ENCODE data around the gene GPRC6A. TPM values are rescaled to one million over a fixed set of nuclear protein-coding genes. Genes with fewer than 3 reads are reported as not detected.
"Not testable (repeated sequence)": the region's sequence is repeated elsewhere in the genome, so short reads cannot be mapped to it uniquely, and the experiment has no call there.

The GPRC6A gene, protein sequence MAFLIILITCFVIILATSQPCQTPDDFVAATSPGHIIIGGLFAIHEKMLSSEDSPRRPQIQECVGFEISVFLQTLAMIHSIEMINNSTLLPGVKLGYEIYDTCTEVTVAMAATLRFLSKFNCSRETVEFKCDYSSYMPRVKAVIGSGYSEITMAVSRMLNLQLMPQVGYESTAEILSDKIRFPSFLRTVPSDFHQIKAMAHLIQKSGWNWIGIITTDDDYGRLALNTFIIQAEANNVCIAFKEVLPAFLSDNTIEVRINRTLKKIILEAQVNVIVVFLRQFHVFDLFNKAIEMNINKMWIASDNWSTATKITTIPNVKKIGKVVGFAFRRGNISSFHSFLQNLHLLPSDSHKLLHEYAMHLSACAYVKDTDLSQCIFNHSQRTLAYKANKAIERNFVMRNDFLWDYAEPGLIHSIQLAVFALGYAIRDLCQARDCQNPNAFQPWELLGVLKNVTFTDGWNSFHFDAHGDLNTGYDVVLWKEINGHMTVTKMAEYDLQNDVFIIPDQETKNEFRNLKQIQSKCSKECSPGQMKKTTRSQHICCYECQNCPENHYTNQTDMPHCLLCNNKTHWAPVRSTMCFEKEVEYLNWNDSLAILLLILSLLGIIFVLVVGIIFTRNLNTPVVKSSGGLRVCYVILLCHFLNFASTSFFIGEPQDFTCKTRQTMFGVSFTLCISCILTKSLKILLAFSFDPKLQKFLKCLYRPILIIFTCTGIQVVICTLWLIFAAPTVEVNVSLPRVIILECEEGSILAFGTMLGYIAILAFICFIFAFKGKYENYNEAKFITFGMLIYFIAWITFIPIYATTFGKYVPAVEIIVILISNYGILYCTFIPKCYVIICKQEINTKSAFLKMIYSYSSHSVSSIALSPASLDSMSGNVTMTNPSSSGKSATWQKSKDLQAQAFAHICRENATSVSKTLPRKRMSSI
- not detected for total RNA-seq
- long read RNA-seq, donor 1: 0 reads
- long read RNA-seq, donor 2: 0 reads

DNA sequence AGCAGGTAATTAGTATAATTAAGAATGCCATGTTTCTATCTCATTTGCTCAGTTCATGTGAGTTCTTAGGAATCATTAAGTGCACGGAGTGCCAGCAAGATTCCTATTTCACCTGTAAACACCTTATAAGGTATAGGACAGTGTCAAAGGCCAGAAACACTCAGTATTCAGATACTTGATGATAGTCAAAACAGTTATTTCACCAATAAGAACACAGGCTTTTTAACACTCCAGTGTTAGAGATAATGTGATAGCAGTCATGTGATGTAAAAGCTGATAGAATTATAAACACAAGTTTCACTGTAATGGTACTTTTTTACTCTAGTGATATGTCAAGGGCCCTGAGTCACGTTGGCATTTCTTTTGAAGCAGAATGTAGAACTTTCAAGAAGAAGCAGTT lies at the start of gene GPRC6A:
TSS of gene GPRC6A (minus strand) at position 101 of the 400 bp plus-strand sequence. CDS start at position 31, 70 bp downstream.
- intact Hi-C loops (cut with DNase I): no loop called here

DNA sequence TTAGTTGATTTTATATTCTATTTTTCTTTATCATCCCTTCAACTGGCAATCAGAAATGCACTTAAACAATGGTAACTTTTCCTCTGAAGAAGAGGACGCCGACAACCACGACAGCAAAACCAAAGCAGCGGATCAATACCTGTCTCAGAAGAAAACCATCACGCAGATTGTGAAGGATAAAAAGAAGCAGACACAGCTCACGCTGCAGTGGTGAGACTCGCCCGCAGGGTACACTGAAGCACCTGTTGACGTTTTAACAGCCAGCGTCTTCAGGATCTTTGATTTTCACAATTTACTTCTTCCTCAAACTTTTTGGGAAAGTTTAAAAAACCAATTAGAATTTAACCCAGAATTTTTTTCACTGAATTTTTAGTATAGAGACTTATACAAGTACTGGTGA lies 48.9 kb upstream of the GPRC6A start:
- intact Hi-C loops (cut with DNase I): no loop called here

More for the DNA sequence above, at the start of gene GPRC6A:
- DNase-seq (ENCODE audit: low spot score): no peak

GRCh38 chr6:116876635-116877611 lies 48.0 kb upstream of the GPRC6A start, which contains the start of gene RFX6:
Gene RFX6, plus strand, starts transcription at chr6:116877242. Its CDS starts 34 bp downstream, at chr6:116877276.
- intact Hi-C loops (cut with DNase I): no loop called here
- peak; percentile 68 for DNase-seq (ENCODE audit: low spot score)

More for the DNA sequence above, 48.9 kb upstream of the GPRC6A start:
- DNase-seq (ENCODE audit: low spot score): no peak

DNA sequence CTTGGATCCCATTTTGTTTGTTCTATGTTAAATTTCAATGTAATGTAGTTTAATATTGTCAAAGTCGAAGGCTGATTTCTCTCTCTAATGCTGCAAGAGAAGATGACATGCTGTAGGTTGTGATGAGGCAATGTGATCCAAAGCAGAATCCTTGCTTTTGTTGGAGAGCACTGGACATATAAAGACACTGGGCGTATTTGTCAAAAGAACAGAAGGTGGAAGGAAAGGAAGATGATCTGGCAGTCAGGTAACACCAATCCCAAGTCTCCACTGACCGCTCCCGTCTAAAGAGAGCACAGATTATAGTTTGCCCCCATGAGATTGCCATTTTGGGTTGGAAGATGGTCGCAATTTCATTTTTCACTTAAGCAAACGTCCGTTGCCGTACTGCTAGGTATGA lies 47.2 kb upstream of the GPRC6A start:
- intact Hi-C loops (cut with DNase I): no loop called here
- DNase-seq (ENCODE audit: low spot score): no peak

DNA sequence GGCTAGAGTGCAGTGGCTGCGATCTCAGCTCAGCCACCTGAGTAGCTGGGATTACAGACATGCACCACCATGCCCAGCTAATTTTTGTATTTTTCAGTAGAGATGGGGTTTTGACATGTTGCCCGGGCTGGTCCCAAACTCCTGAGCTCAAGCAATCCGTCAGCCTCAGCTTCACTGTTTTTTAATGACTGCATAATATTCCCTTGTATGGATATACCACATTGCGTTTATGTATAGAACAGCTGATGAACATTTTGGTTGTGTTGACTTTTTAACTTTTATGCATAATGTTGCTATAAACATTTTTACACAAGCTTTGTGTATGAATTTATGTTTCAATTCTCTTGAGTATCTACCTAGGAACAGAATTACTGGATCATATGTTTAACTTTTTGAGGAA lies 43.9 kb upstream of the GPRC6A start:
- peak; percentile 49 for DNase-seq (ENCODE audit: low spot score)
- intact Hi-C loops (cut with DNase I): no loop called here

GRCh38 chr6:116866281-116866871 lies 37.5 kb upstream of the GPRC6A start:
- DNase-seq (ENCODE audit: low spot score): no peak
- intact Hi-C loops (cut with DNase I): no loop called here

- intact Hi-C loops (cut with DNase I): no loop called here
- DNase-seq (ENCODE audit: low spot score): no peak
Observed at GRCh38 chr6:116859264-116859663, 30.4 kb upstream of the GPRC6A start.

DNA sequence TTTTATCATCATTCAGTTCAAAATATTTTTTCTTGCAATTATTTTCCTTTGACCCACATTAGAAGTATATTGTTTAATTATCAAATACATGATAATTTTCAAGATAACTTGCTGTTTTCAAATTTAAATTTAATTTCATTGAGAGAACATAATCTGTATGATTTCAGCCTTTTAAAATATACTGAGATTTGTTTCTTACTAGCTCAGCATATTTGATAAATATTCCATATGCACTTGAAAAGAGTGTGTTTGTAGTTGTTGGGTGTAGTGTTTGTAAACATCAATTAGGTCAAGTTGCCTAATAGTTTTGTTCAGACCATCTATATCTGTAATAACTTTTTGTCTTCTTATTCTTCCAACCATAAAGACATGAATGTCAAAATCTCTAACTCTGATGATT lies 29.2 kb upstream of the GPRC6A start:
- intact Hi-C loops (cut with DNase I): no loop called here
- DNase-seq (ENCODE audit: low spot score): no peak

DNA sequence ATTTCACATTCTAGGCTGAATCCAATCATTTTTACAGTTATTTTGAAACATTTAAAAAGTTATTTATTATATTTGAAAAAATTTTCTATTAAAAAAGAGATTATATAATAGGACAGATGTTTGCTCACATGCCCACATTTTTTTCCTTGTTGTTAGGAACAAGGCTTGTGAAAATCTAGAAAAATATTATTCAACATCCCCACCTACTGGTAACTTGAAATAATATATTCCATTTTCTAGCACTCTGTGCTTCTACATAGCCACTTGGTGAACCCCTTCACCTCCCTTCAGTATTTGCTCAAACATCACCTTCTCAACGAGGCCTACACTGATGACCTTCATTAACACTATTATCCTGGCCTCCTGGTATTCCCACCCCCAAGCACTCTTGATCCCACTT lies 18.3 kb upstream of the GPRC6A start:
- no peak for DNase-seq (ENCODE audit: low spot score)
- intact Hi-C loops (cut with DNase I): no loop called here

- intact Hi-C loops (cut with DNase I): no loop called here
- DNase-seq (ENCODE audit: low spot score): no peak
Observed at GRCh38 chr6:116842459-116842858, 13.6 kb upstream of the GPRC6A start.

GRCh38 chr6:116840091-116840490 lies 11.2 kb upstream of the GPRC6A start:
- intact Hi-C loops (cut with DNase I): no loop called here
- no peak for DNase-seq (ENCODE audit: low spot score)

GRCh38 chr6:116836606-116837342 lies 7.9 kb upstream of the GPRC6A start:
- intact Hi-C loops (cut with DNase I): no loop called here

GRCh38 chr6:116834526-116834925 lies 5.6 kb upstream of the GPRC6A start:
- DNase-seq (ENCODE audit: low spot score); intact Hi-C loops (cut with DNase I): not testable (repeated sequence)

More at GRCh38 chr6:116836606-116837342, 7.9 kb upstream of the GPRC6A start:
- no peak for DNase-seq (ENCODE audit: low spot score)

DNA sequence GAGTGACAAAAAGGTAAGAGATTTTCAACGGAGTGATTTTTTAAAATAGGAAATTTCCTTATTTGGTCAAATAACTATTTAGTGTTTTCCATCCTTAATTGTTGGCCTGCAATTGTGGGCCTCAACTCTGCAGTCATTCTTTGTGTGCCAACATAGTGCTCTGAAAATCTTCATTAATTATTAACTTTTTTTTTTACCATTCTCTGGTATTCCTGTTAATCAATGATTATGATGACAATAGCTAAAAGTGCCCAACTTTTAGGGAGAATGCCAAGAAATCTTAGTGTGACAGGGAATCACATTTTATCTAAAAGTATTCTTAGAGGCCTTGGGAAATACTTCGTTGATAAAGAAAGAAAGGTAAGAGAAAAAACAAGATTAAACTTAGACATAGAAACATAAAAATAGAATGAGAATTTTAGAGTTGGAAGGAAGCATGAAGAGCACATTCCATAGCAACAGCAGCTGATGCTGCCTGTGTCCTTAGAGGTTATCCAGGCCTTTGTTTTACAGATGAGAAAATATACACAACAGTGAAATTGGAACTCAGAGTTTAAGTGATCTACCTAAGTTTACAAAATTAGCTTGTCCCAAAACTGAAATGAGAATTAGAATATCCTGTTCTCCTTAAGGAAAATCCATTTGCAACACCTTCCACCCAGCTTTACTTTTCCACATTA lies 1.2 kb downstream of the GPRC6A start:
- DNase-seq (ENCODE audit: low spot score): no peak
- intact Hi-C loops (cut with DNase I): no loop called here

GRCh38 chr6:116816336-116816735 lies 12.5 kb downstream of the GPRC6A start:
- DNase-seq (ENCODE audit: low spot score); intact Hi-C loops (cut with DNase I): not testable (repeated sequence)

- intact Hi-C loops (cut with DNase I): no loop called here
- DNase-seq (ENCODE audit: low spot score): no peak
Observed at GRCh38 chr6:116812051-116812650, 16.7 kb downstream of the GPRC6A start.

- DNase-seq (ENCODE audit: low spot score): no peak
- intact Hi-C loops (cut with DNase I): no loop called here
Observed at GRCh38 chr6:116801971-116802370, 26.9 kb downstream of the GPRC6A start.
